LNCaP clone FGC (cell line): ENCODE data around the gene SPRED2.

Experiments
- DNase-seq: peaks from one replicate; pipeline ENCODE4 v3.0.0-alpha.2; 2011; ENCODE audit warnings: low read depth
- H3K4me3 ChIP-seq: 2 replicates; pipeline ENCODE4 v1.5.1; 2011; ENCODE audit warnings: mild to moderate bottlenecking, low read depth, low read length, control low read depth
- CTCF ChIP-seq: IDR thresholded peaks from 2 replicates; pipeline ENCODE4 v1.5.1; 2012; ENCODE audit warnings: mild to moderate bottlenecking; ENCODE audit not compliant: control insufficient read depth, insufficient read depth; ENCODE audit errors: extremely low read depth

The SPRED2 gene

GRCh38 chr2:65404988-65405697 lies 27.3 kb downstream of the SPRED2 start:
- no peak for DNase-seq
- H3K4me3 ChIP-seq: no peak overlapping the region
- TF ChIP-seq CTCF: no peak

GRCh38 chr2:65403529-65403915 lies 28.9 kb downstream of the SPRED2 start:
- no peak for TF ChIP-seq CTCF
- no peak for DNase-seq
- H3K4me3 ChIP-seq: no peak overlapping the region

- H3K4me3 ChIP-seq: no peak overlapping the region
- TF ChIP-seq CTCF: no peak
- no peak for DNase-seq
These were observed 29.4 kb downstream of the SPRED2 start for GRCh38 chr2:65402780-65403528.

- H3K4me3 ChIP-seq: no peak overlapping the region
- no peak for DNase-seq
- no peak for TF ChIP-seq CTCF
These were observed 30.1 kb downstream of the SPRED2 start for GRCh38 chr2:65402323-65402722.

GRCh38 chr2:65397122-65397521 lies 35.3 kb downstream of the SPRED2 start:
- no peak for DNase-seq
- H3K4me3 ChIP-seq: no peak overlapping the region
- TF ChIP-seq CTCF: no peak

- TF ChIP-seq CTCF: no peak
- H3K4me3 ChIP-seq: peak overlapping the region; percentile 21; the same call in 1 of the 2 replicates
- peak; percentile 45 for DNase-seq
These were observed 35.9 kb downstream of the SPRED2 start for GRCh38 chr2:65396348-65397026.
